H9 (cell line): ENCODE data around the gene ONECUT1. TPM values are rescaled to one million over a fixed set of nuclear protein-coding genes. Genes with fewer than 3 reads are reported as not detected.
A peak's percentile ranks its signal among the peaks of the same experiment; 100 is the strongest.

Experiments
- DNase-seq: peaks from one replicate; pipeline ENCODE4 v3.0.0-alpha.2; 2017
- H2AFZ ChIP-seq: one replicate; pipeline ENCODE4 v1.6.1; 2013; ENCODE audit warnings: mild to moderate bottlenecking, low read length, control low read depth, moderate library complexity
- H2AK5ac ChIP-seq: 2 replicates; pipeline ENCODE4 v1.6.1; 2013; ENCODE audit warnings: low read length, control low read depth, mixed read lengths; ENCODE audit not compliant: insufficient read length
- H2BK120ac ChIP-seq: one replicate; pipeline ENCODE4 v1.6.1; 2013; ENCODE audit warnings: low read depth, mild to moderate bottlenecking, low read length, control low read depth, inconsistent platforms; ENCODE audit not compliant: poor library complexity, severe bottlenecking
- H2BK12ac ChIP-seq: 2 replicates; pipeline ENCODE4 v1.6.1; 2013; ENCODE audit warnings: low read length, control low read depth, mixed read lengths, low read depth; ENCODE audit not compliant: insufficient read length
- H2BK15ac ChIP-seq: 2 replicates; pipeline ENCODE4 v1.6.1; 2013; ENCODE audit warnings: low read depth, low read length, control low read depth
- H2BK20ac ChIP-seq: one replicate; pipeline ENCODE4 v1.6.1; 2013; ENCODE audit warnings: low read depth, mild to moderate bottlenecking, low read length, control low read depth, inconsistent platforms; ENCODE audit not compliant: poor library complexity, severe bottlenecking
- H2BK5ac ChIP-seq: 2 replicates; pipeline ENCODE4 v1.6.1; 2013; ENCODE audit warnings: low read length, control low read depth, mixed read lengths; ENCODE audit not compliant: insufficient read length
- H3K14ac ChIP-seq: 2 replicates; pipeline ENCODE4 v1.6.1; 2013; ENCODE audit warnings: low read length, control low read depth; ENCODE audit not compliant: insufficient read depth
- H3K18ac ChIP-seq: 2 replicates; pipeline ENCODE4 v1.6.1; 2013; ENCODE audit warnings: low read depth, mild to moderate bottlenecking, mixed read lengths, low read length, control low read depth; ENCODE audit not compliant: insufficient read length
- H3K23ac ChIP-seq: 2 replicates; pipeline ENCODE4 v1.6.1; 2013; ENCODE audit warnings: low read length, control low read depth, mixed read lengths, low read depth; ENCODE audit not compliant: insufficient read length
- H3K23me2 ChIP-seq: 2 replicates; pipeline ENCODE4 v1.6.1; 2013; ENCODE audit warnings: low read depth, mild to moderate bottlenecking, mixed read lengths, low read length, control low read depth; ENCODE audit not compliant: insufficient read length, poor library complexity, severe bottlenecking
- H3K27ac ChIP-seq: 2 replicates; pipeline ENCODE4 v1.5.1; 2013; ENCODE audit warnings: low read length, control low read depth, mixed read lengths, low read depth; ENCODE audit not compliant: insufficient read length
- H3K27me3 ChIP-seq: 2 replicates; pipeline ENCODE4 v1.6.1; 2013; ENCODE audit warnings: low read length, control low read depth, inconsistent platforms; ENCODE audit not compliant: insufficient read depth
- H3K4ac ChIP-seq: 2 replicates; pipeline ENCODE4 v1.6.1; 2013; ENCODE audit warnings: low read depth, mild to moderate bottlenecking, control low read depth, inconsistent platforms, low read length, moderate library complexity
- H3K4me1 ChIP-seq: 2 replicates; pipeline ENCODE4 v1.6.1; 2013; ENCODE audit warnings: low read length, control low read depth, inconsistent platforms; ENCODE audit not compliant: insufficient read depth
- H3K4me2 ChIP-seq: 2 replicates; pipeline ENCODE4 v1.6.1; 2013; ENCODE audit warnings: low read length, control low read depth, mixed read lengths; ENCODE audit not compliant: insufficient read length, insufficient read depth
- H3K56ac ChIP-seq: 2 replicates; pipeline ENCODE4 v1.6.1; 2013; ENCODE audit warnings: low read depth, mild to moderate bottlenecking, mixed read lengths, low read length, control low read depth; ENCODE audit not compliant: insufficient read length
- H3K79me1 ChIP-seq: 2 replicates; pipeline ENCODE4 v1.6.1; 2013; ENCODE audit warnings: low read depth, mild to moderate bottlenecking, moderate library complexity, low read length, control low read depth, inconsistent platforms; ENCODE audit not compliant: insufficient read depth, poor library complexity, severe bottlenecking
- H3K79me2 ChIP-seq: 2 replicates; pipeline ENCODE4 v1.6.1; 2013; ENCODE audit warnings: low read length, control low read depth, inconsistent platforms; ENCODE audit not compliant: insufficient read depth
- H3K9ac ChIP-seq: 2 replicates; pipeline ENCODE4 v1.6.1; 2013; ENCODE audit warnings: low read length, control low read depth, mixed read lengths; ENCODE audit not compliant: insufficient read length; ENCODE audit errors: extremely low read depth
- H3K9me3 ChIP-seq: one replicate; pipeline ENCODE4 v1.6.1; 2013; ENCODE audit warnings: low read depth, low read length, inconsistent platforms; ENCODE audit not compliant: control insufficient read depth
- H3T11ph ChIP-seq: one replicate; pipeline ENCODE4 v1.6.1; 2013; ENCODE audit warnings: mild to moderate bottlenecking, low read length, control low read depth, inconsistent platforms
- H4K20me1 ChIP-seq: one replicate; pipeline ENCODE4 v1.6.1; 2013; ENCODE audit not compliant: control insufficient read depth, insufficient read length, insufficient read depth
- H4K5ac ChIP-seq: 2 replicates; pipeline ENCODE4 v1.6.1; 2013; ENCODE audit warnings: low read depth, mild to moderate bottlenecking, mixed read lengths, low read length, control low read depth; ENCODE audit not compliant: insufficient read length
- H4K8ac ChIP-seq: replicated peaks from 2 replicates; pipeline ENCODE4 v1.6.1; 2013; ENCODE audit warnings: low read length, control low read depth, mixed read lengths, low read depth; ENCODE audit not compliant: insufficient read length
- H4K91ac ChIP-seq: 2 replicates; pipeline ENCODE4 v1.6.1; 2013; ENCODE audit warnings: low read depth, mild to moderate bottlenecking, moderate library complexity, mixed read lengths, low read length, control low read depth; ENCODE audit not compliant: insufficient read length
- H3K27ac Mint-ChIP-seq, 3 experiments: 2 replicates in 2 of 3; 3 replicates in 1 of 3; pipeline ENCODE4 v1.8.0; 2020 to 2021; ENCODE audit warnings: mixed read lengths in 3 of 3, mild to moderate bottlenecking in 1 of 3, moderate library complexity in 1 of 3
- H3K27me3 Mint-ChIP-seq: 2 replicates; pipeline ENCODE4 v1.8.0; 2021; ENCODE audit warnings: low read depth, mild to moderate bottlenecking, moderate library complexity, mixed read lengths
- H3K36me3 Mint-ChIP-seq, 3 experiments: 2 replicates in 2 of 3; 3 replicates in 1 of 3; pipeline ENCODE4 v1.8.0; 2020 to 2021; ENCODE audit warnings: low read depth in 3 of 3, mixed read lengths in 3 of 3; ENCODE audit not compliant: insufficient read depth in 1 of 3
- H3K4me1 Mint-ChIP-seq, 2 experiments: 2 replicates each; pipeline ENCODE4 v1.8.0; 2020; ENCODE audit warnings: mixed read lengths in 2 of 2
- H3K4me3 Mint-ChIP-seq, 2 experiments: 2 replicates in 1 of 2; 3 replicates in 1 of 2; pipeline ENCODE4 v1.8.0; 2020 to 2021; ENCODE audit warnings: mild to moderate bottlenecking in 2 of 2, mixed read lengths in 2 of 2, moderate library complexity in 1 of 2
- H3K9me3 Mint-ChIP-seq, 2 experiments: 2 replicates in 1 of 2; 3 replicates in 1 of 2; pipeline ENCODE4 v1.8.0; 2020; ENCODE audit warnings: mild to moderate bottlenecking in 2 of 2, mixed read lengths in 2 of 2, moderate library complexity in 1 of 2
- CTCF ChIP-seq: fragments of 200-600 bp; sonication (generic); conservative IDR thresholded peaks from 3 replicates; pipeline ENCODE4 v1.8.0; 2021; ENCODE audit warnings: antibody characterized with exemption, mild to moderate bottlenecking
- WGBS: extraction: QIAGEN DNeasy Blood & Tissue Kit; methylation state at CpG from one replicate; pipeline ENCODE4 v1.1.7; 2013; ENCODE audit warnings: missing lambda C conversion rate, low lambda C conversion rate, mixed read lengths; ENCODE audit not compliant: insufficient read length; ENCODE audit errors: extremely low coverage; 5-methylcytosine and 5-hydroxymethylcytosine counted together
- total RNA-seq: library from RNA; stranded (reverse); gene quantifications from 2 replicates; pipeline ENCODE4 v1.2.1, GENCODE V29; 2021

Gene ONECUT1
- total RNA-seq, 1 experiment from 2014 or later, result 14.1 TPM

- no peak overlapping the region for H3K14ac ChIP-seq
- H3K4ac ChIP-seq, result no peak overlapping the region
- H3K4me3 Mint-ChIP-seq, result peak overlapping the region; percentile 42 to 84
- H3K4me1 ChIP-seq, result peaks cover 6% of the 10 kb centered on the region; the same call in 1 of the 2 replicates
- no peak overlapping the region for H2BK20ac ChIP-seq
- H3K36me3 Mint-ChIP-seq, result peaks cover 0 to 24% (median 2%) of the 10 kb centered on the region in 3 experiments; a peak in 5 of 7 replicates
- H3K56ac ChIP-seq, result no peak overlapping the region
- H3K27ac Mint-ChIP-seq, result no peak overlapping the region; a peak in 1 of 7 replicates
- no peaks in the 10 kb centered on the region for H3K79me1 ChIP-seq
- no peak overlapping the region for H3K18ac ChIP-seq
- H3K4me1 Mint-ChIP-seq, result peaks cover 56 to 73% of the 10 kb centered on the region in 2 experiments
- H2BK120ac ChIP-seq, result no peak overlapping the region
- H3T11ph ChIP-seq, result no peak overlapping the region
- no peak for TF ChIP-seq CTCF
- H4K5ac ChIP-seq, result no peak overlapping the region
- no peak overlapping the region for H2AFZ ChIP-seq
- no peak overlapping the region for H3K27ac ChIP-seq
- peaks cover 60% of the 10 kb centered on the region for H3K27me3 Mint-ChIP-seq
- no peak overlapping the region for H2AK5ac ChIP-seq
- H3K23me2 ChIP-seq, result peaks cover 45% of the 10 kb centered on the region
- no peaks in the 10 kb centered on the region for H4K20me1 ChIP-seq
- H3K27me3 ChIP-seq, result peaks cover 79% of the 10 kb centered on the region
- no peaks in the 10 kb centered on the region for H3K79me2 ChIP-seq
- no peak overlapping the region for H2BK15ac ChIP-seq
- H2BK12ac ChIP-seq, result no peak overlapping the region
- no peak overlapping the region for H4K91ac ChIP-seq
- peak overlapping the region; percentile 68 for H3K4me2 ChIP-seq
- H2BK5ac ChIP-seq, result no peak overlapping the region
- no peak overlapping the region for H3K9ac ChIP-seq
- H3K9me3 Mint-ChIP-seq, result peaks cover 0 to 2% of the 10 kb centered on the region in 2 experiments; a peak in 2 of 5 replicates
- H4K8ac ChIP-seq, result no peak overlapping the region
- H3K23ac ChIP-seq, result no peak overlapping the region
- no peak for DNase-seq
- WGBS, result no CpG with 5 or more reads among the region's 37 CpGs
- H3K9me3 ChIP-seq, result no peaks in the 10 kb centered on the region
Observed at GRCh38 chr15:52789008-52789600, 1.0 kb downstream of the ONECUT1 start.
